GM19193 (cell line): ENCODE measurements around the gene SLC6A9.

Experiments used
- POLR2A ChIP-seq: IDR thresholded peaks from 4 replicates; pipeline ENCODE4 v1.6.1; 2011; ENCODE audit not compliant: insufficient read depth, insufficient read length; ENCODE audit errors: extremely low read depth

SLC6A9 gene

GRCh38 chr1:44008259-44008658 is 23.0 kb downstream of the SLC6A9 start:
- no peak for TF ChIP-seq POLR2A

- TF ChIP-seq POLR2A, result no peak
Measured at GRCh38 chr1:44002606-44003157, 28.6 kb downstream of the SLC6A9 start.

GRCh38 chr1:44002165-44002564 is 29.1 kb downstream of the SLC6A9 start:
- TF ChIP-seq POLR2A, result no peak

GRCh38 chr1:44000122-44000665 is 31.1 kb downstream of the SLC6A9 start:
- no peak for TF ChIP-seq POLR2A

GRCh38 chr1:43999455-43999854 is 31.8 kb downstream of the SLC6A9 start:
- TF ChIP-seq POLR2A, result no peak

- no peak for TF ChIP-seq POLR2A
Measured at GRCh38 chr1:43998000-43998378, 33.3 kb downstream of the SLC6A9 start.

- no peak for TF ChIP-seq POLR2A
Measured at GRCh38 chr1:43997295-43997999, 33.8 kb downstream of the SLC6A9 start.

- TF ChIP-seq POLR2A, result no peak
Measured at GRCh38 chr1:43996733-43997115, 34.5 kb downstream of the SLC6A9 start.

- no peak for TF ChIP-seq POLR2A
Measured at GRCh38 chr1:43995984-43996732, 35.1 kb downstream of the SLC6A9 start.

GRCh38 chr1:43994794-43995790 is 36.2 kb downstream of the SLC6A9 start:
- TF ChIP-seq POLR2A, result no peak

- no peak for TF ChIP-seq POLR2A
Measured at GRCh38 chr1:43994071-43994470, 37.2 kb downstream of the SLC6A9 start.

- TF ChIP-seq POLR2A, result no peak
Measured at GRCh38 chr1:43993206-43993914, 37.9 kb downstream of the SLC6A9 start.

GRCh38 chr1:43992232-43992995 is 38.8 kb downstream of the SLC6A9 start:
- TF ChIP-seq POLR2A, result no peak
